ENCODE data around the gene CPLANE2. TPM values are rescaled to one million over a fixed set of nuclear protein-coding genes. Genes with fewer than 3 reads are reported as not detected.

Gene CPLANE2
- total RNA-seq, 1 experiment from 2014 or later: 4.2 TPM

GRCh38 chr1:16207318-16208269 lies 29.4 kb downstream of the CPLANE2 start:
- H3K27ac Mint-ChIP-seq (ENCODE audit: unreplicated experiment): peak overlapping the region; percentile 90
- no peak for DNase-seq
- TF ChIP-seq CTCF (IDR thresholded peaks at IDR 0.05; ENCODE audit: unreplicated experiment): no peak
- H3K27me3 Mint-ChIP-seq (ENCODE audit: unreplicated experiment): no peaks in the 10 kb centered on the region
- H3K4me3 Mint-ChIP-seq (ENCODE audit: low read depth, unreplicated experiment): peak overlapping the region; percentile 73
- peaks cover 33% of the 10 kb centered on the region for H3K4me1 Mint-ChIP-seq (ENCODE audit: low read depth, unreplicated experiment)
- no peaks in the 10 kb centered on the region for H3K9me3 Mint-ChIP-seq (ENCODE audit: low read depth, unreplicated experiment)
- intact Hi-C loops (cut with micrococcal nuclease; ENCODE audit: unreplicated experiment): loop anchor here (5.0 kb wide), 1 partner anchor 35 kb away; no protein-coding TSS in a partner anchor
- CTCF ChIA-PET: interaction anchor here (0.6 to 1.2 kb wide), 4 partner anchors 10 to 129 kb away, joined by 3 to 6 read pairs (median 4); no protein-coding TSS in a partner anchor
- no TSS peak for BruUV-seq (replicated peaks)
- H3K36me3 Mint-ChIP-seq (ENCODE audit: insufficient read depth, unreplicated experiment): peaks cover 29% of the 10 kb centered on the region

- intact Hi-C loops (cut with micrococcal nuclease; ENCODE audit: unreplicated experiment): loop anchor here (5.0 kb wide), 1 partner anchor 36 kb away; no protein-coding TSS in a partner anchor
- no TSS peak for BruUV-seq (replicated peaks)
- Mint-ChIP-seq H3K27me3 (ENCODE audit: unreplicated experiment) (no peaks in the 10 kb centered on the region), H3K4me1 (ENCODE audit: low read depth, unreplicated experiment) (peaks cover 32% of the 10 kb centered on the region), H3K9me3 (ENCODE audit: low read depth, unreplicated experiment) (no peaks in the 10 kb centered on the region), H3K36me3 (ENCODE audit: insufficient read depth, unreplicated experiment) (peaks cover 24% of the 10 kb centered on the region), H3K4me3 (ENCODE audit: low read depth, unreplicated experiment) (peak overlapping the region; percentile 73), H3K27ac (ENCODE audit: unreplicated experiment) (peak overlapping the region; percentile 90)
- peak; percentile 95 for DNase-seq
- TF ChIP-seq CTCF (IDR thresholded peaks at IDR 0.05; ENCODE audit: unreplicated experiment): no peak
- CTCF ChIA-PET: interaction anchor here (0.6 to 1.2 kb wide), 4 partner anchors 10 to 128 kb away, joined by 3 to 4 read pairs (median 4); no protein-coding TSS in a partner anchor
Observed at GRCh38 chr1:16206547-16207317, 30.3 kb downstream of the CPLANE2 start.

- TF ChIP-seq CTCF (IDR thresholded peaks at IDR 0.05; ENCODE audit: unreplicated experiment): no peak
- intact Hi-C loops (cut with micrococcal nuclease; ENCODE audit: unreplicated experiment): loop anchor here (5.0 kb wide), 1 partner anchor 36 kb away; no protein-coding TSS in a partner anchor
- DNase-seq: no peak
- CTCF ChIA-PET: interaction anchor here (0.9 to 1.2 kb wide), 2 partner anchors 39 to 127 kb away, joined by 3 read pairs; no protein-coding TSS in a partner anchor
- Mint-ChIP-seq H3K4me3 (ENCODE audit: low read depth, unreplicated experiment) (peak overlapping the region; percentile 73), H3K9me3 (ENCODE audit: low read depth, unreplicated experiment) (no peaks in the 10 kb centered on the region), H3K27me3 (ENCODE audit: unreplicated experiment) (no peaks in the 10 kb centered on the region), H3K27ac (ENCODE audit: unreplicated experiment) (peak overlapping the region; percentile 72), H3K4me1 (ENCODE audit: low read depth, unreplicated experiment) (peaks cover 26% of the 10 kb centered on the region), H3K36me3 (ENCODE audit: insufficient read depth, unreplicated experiment) (peaks cover 24% of the 10 kb centered on the region)
- no TSS peak for BruUV-seq (replicated peaks)
Observed at GRCh38 chr1:16205891-16206546, 31.0 kb downstream of the CPLANE2 start.

GRCh38 chr1:16205334-16205671 lies 31.7 kb downstream of the CPLANE2 start:
- Mint-ChIP-seq H3K27ac (ENCODE audit: unreplicated experiment) (no peak overlapping the region), H3K9me3 (ENCODE audit: low read depth, unreplicated experiment) (no peaks in the 10 kb centered on the region), H3K4me3 (ENCODE audit: low read depth, unreplicated experiment) (no peak overlapping the region), H3K36me3 (ENCODE audit: insufficient read depth, unreplicated experiment) (peaks cover 24% of the 10 kb centered on the region), H3K27me3 (ENCODE audit: unreplicated experiment) (no peaks in the 10 kb centered on the region), H3K4me1 (ENCODE audit: low read depth, unreplicated experiment) (peaks cover 18% of the 10 kb centered on the region)
- no TSS peak for BruUV-seq (replicated peaks)
- CTCF ChIA-PET: no interaction called here
- no peak for DNase-seq
- no peak for TF ChIP-seq CTCF (IDR thresholded peaks at IDR 0.05; ENCODE audit: unreplicated experiment)
- intact Hi-C loops (cut with micrococcal nuclease; ENCODE audit: unreplicated experiment): loop anchor here (5.0 kb wide), 1 partner anchor 37 kb away; no protein-coding TSS in a partner anchor

All from Calu3 (cell line).